ENCODE data around the gene RBMS3.

DNA sequence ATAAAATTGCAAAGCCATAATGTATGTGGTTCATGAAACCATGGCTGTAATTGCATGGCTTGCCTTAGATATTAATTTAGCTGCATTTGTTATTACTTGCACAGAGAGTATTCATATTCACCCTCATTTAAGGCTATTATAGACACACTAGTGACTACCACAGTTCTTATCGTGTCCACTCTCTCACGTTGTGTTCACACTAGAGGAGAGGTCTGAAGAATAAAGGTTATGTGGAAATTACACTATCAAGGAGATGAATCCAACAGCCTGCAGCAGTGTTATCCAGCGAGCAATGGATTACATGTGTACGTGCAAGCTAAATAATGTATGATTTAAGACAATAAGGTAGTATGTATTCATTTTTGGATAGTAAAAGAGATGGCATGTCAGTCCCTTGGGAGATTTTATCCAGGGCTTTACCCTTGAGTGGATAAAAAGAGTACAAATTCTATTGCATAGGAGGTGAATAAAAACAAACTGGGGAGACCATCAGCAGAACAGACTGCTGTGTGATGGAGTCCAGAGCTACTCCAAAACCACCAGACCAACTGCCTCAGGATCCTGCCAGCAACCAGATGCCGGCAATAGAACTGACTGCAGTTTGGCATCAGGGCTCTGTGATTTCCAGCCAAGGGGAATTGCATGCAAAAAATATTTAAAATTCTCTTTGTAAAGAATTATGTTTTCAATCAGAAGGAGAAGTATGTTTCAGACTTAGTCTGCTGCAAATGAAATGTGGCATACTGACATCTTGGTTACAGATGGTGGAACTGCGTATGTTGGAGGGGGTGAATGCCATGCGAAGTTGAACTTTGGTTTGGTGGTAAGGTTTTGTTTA is 146.6 kb downstream of the RBMS3 start:
- TF ChIP-seq, protein P1, sequence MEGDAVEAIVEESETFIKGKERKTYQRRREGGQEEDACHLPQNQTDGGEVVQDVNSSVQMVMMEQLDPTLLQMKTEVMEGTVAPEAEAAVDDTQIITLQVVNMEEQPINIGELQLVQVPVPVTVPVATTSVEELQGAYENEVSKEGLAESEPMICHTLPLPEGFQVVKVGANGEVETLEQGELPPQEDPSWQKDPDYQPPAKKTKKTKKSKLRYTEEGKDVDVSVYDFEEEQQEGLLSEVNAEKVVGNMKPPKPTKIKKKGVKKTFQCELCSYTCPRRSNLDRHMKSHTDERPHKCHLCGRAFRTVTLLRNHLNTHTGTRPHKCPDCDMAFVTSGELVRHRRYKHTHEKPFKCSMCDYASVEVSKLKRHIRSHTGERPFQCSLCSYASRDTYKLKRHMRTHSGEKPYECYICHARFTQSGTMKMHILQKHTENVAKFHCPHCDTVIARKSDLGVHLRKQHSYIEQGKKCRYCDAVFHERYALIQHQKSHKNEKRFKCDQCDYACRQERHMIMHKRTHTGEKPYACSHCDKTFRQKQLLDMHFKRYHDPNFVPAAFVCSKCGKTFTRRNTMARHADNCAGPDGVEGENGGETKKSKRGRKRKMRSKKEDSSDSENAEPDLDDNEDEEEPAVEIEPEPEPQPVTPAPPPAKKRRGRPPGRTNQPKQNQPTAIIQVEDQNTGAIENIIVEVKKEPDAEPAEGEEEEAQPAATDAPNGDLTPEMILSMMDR (IDR thresholded peaks at IDR 0.05), result no peak
- no peak for TF ChIP-seq POLR2A (IDR thresholded peaks at IDR 0.05)
